Neural progenitor cell (in vitro differentiated cells): ENCODE measurements around the gene CIB2.

Experiments
- EZH2 ChIP-seq: fragments of 200-600 bp; sonication (generic); IDR thresholded peaks from 2 replicates; pipeline ENCODE4 v1.6.1; 2017; ENCODE audit warnings: antibody characterized with exemption, mild to moderate bottlenecking, moderate library complexity
- EZH2phosphoT487 ChIP-seq: fragments of 200-600 bp; sonication (generic); IDR thresholded peaks from 2 replicates; pipeline ENCODE4 v1.6.1; 2017; ENCODE audit warnings: antibody characterized with exemption
- TF ChIP-seq, protein P1 (sequence below): fragments of 200-600 bp; sonication (generic); IDR thresholded peaks from 2 replicates; pipeline ENCODE4 v1.5.1; 2017; ENCODE audit warnings: antibody characterized with exemption, mild to moderate bottlenecking

- TF ChIP-seq EZH2, result no peak
- TF ChIP-seq, protein P1, sequence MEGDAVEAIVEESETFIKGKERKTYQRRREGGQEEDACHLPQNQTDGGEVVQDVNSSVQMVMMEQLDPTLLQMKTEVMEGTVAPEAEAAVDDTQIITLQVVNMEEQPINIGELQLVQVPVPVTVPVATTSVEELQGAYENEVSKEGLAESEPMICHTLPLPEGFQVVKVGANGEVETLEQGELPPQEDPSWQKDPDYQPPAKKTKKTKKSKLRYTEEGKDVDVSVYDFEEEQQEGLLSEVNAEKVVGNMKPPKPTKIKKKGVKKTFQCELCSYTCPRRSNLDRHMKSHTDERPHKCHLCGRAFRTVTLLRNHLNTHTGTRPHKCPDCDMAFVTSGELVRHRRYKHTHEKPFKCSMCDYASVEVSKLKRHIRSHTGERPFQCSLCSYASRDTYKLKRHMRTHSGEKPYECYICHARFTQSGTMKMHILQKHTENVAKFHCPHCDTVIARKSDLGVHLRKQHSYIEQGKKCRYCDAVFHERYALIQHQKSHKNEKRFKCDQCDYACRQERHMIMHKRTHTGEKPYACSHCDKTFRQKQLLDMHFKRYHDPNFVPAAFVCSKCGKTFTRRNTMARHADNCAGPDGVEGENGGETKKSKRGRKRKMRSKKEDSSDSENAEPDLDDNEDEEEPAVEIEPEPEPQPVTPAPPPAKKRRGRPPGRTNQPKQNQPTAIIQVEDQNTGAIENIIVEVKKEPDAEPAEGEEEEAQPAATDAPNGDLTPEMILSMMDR, result no peak
- no peak for TF ChIP-seq EZH2phosphoT487
Observed at GRCh38 chr15:78059110-78059839, 72.0 kb downstream of the CIB2 start.
